ENCODE data around the gene HOXD9. TPM values are rescaled to one million over a fixed set of nuclear protein-coding genes. Genes with fewer than 3 reads are reported as not detected.

The HOXD9 gene
- polyA plus RNA-seq, 1 donor from 2014 or later, result not detected

GRCh38 chr2:176169711-176170110 is 47.2 kb downstream of the HOXD9 start:
- H3K9me3 ChIP-seq (ENCODE audit: low read length), result no peaks in the 10 kb centered on the region
- no peaks in the 10 kb centered on the region for H3K36me3 ChIP-seq (ENCODE audit: insufficient read depth, low read length)
- H2AFZ ChIP-seq (ENCODE audit: low read depth, low read length), result no peak overlapping the region
- no peaks in the 10 kb centered on the region for H3K79me2 ChIP-seq (replicated peaks; ENCODE audit: insufficient read depth, low read length)
- TF ChIP-seq POLR2AphosphoS5 (IDR thresholded peaks at IDR 0.05) (no peak), EZH2 (IDR thresholded peaks at IDR 0.05; ENCODE audit: borderline replicate concordance, insufficient read depth, low read length, poor library complexity, severe bottlenecking) (no peak), RAD21 (conservative IDR thresholded peaks at IDR 0.05) (no peak), MXI1 (conservative IDR thresholded peaks at IDR 0.05; ENCODE audit: poor library complexity, severe bottlenecking) (no peak), CTCF (IDR thresholded peaks at IDR 0.05; ENCODE audit: poor library complexity, severe bottlenecking) (no peak)
- no peak overlapping the region for H3K4me3 ChIP-seq (ENCODE audit: low read length)
- H3F3A ChIP-seq (ENCODE audit: insufficient read depth, low read length, poor library complexity, severe bottlenecking), result no peaks in the 10 kb centered on the region
- H3K9me2 ChIP-seq (ENCODE audit: insufficient read depth, low read length), result no peaks in the 10 kb centered on the region
- H3K4me2 ChIP-seq (ENCODE audit: low read length), result no peak overlapping the region
- no peaks in the 10 kb centered on the region for H4K20me1 ChIP-seq (ENCODE audit: insufficient read depth)
- H3K9ac ChIP-seq (ENCODE audit: low read length), result no peak overlapping the region
- H3K27ac ChIP-seq (ENCODE audit: low read length), result no peak overlapping the region
- H3K27me3 ChIP-seq (ENCODE audit: insufficient read depth, low read depth, low read length), result peaks cover 100% of the 10 kb centered on the region

- Histone ChIP-seq H3F3A (ENCODE audit: insufficient read depth, low read length, poor library complexity, severe bottlenecking) (no peaks in the 10 kb centered on the region), H3K4me2 (ENCODE audit: low read length) (no peak overlapping the region), H3K4me3 (ENCODE audit: low read length) (no peak overlapping the region), H3K79me2 (replicated peaks; ENCODE audit: insufficient read depth, low read length) (no peaks in the 10 kb centered on the region), H4K20me1 (ENCODE audit: insufficient read depth) (no peaks in the 10 kb centered on the region), H2AFZ (ENCODE audit: low read depth, low read length) (no peak overlapping the region), H3K9me3 (ENCODE audit: low read length) (no peaks in the 10 kb centered on the region), H3K36me3 (ENCODE audit: insufficient read depth, low read length) (no peaks in the 10 kb centered on the region), H3K27me3 (ENCODE audit: insufficient read depth, low read depth, low read length) (peaks cover 100% of the 10 kb centered on the region), H3K9ac (ENCODE audit: low read length) (no peak overlapping the region), H3K27ac (ENCODE audit: low read length) (no peak overlapping the region), H3K9me2 (ENCODE audit: insufficient read depth, low read length) (no peaks in the 10 kb centered on the region)
- TF ChIP-seq TAF1 (IDR thresholded peaks at IDR 0.05; ENCODE audit: low read depth), result no peak
- no peak for TF ChIP-seq RAD21 (conservative IDR thresholded peaks at IDR 0.05)
- TF ChIP-seq EZH2 (IDR thresholded peaks at IDR 0.05; ENCODE audit: borderline replicate concordance, insufficient read depth, low read length, poor library complexity, severe bottlenecking), result no peak
- no peak for TF ChIP-seq MXI1 (conservative IDR thresholded peaks at IDR 0.05; ENCODE audit: poor library complexity, severe bottlenecking)
- no peak for TF ChIP-seq POLR2AphosphoS5 (IDR thresholded peaks at IDR 0.05)
- TF ChIP-seq EP300 (conservative IDR thresholded peaks at IDR 0.05; ENCODE audit: poor library complexity, severe bottlenecking), result no peak
- no peak for TF ChIP-seq CTCF (IDR thresholded peaks at IDR 0.05; ENCODE audit: poor library complexity, severe bottlenecking)
- no peak for TF ChIP-seq REST (IDR thresholded peaks at IDR 0.05; ENCODE audit: borderline replicate concordance)
- TF ChIP-seq SMC3 (conservative IDR thresholded peaks at IDR 0.05; ENCODE audit: poor library complexity), result no peak
These were observed 48.2 kb downstream of the HOXD9 start for GRCh38 chr2:176170602-176171305.

Data from neural cell (in vitro differentiated cells).